Myocyte (in vitro differentiated cells): ENCODE results near the gene POLD2. TPM values are rescaled to one million over a fixed set of nuclear protein-coding genes. Genes with fewer than 3 reads are reported as not detected.
A peak's percentile ranks its signal among the peaks of the same experiment; 100 is the strongest.

Experiments used
- DNase-seq: peaks from one replicate; pipeline ENCODE4 v3.0.0-alpha.2; 2012; ENCODE audit warnings: low read depth
- total RNA-seq: library from RNA; depleted of rRNA; stranded (reverse); fragments of >200 nt; gene quantifications from 2 replicates; pipeline ENCODE4 v1.2.3, GENCODE V29; 2014

POLD2 gene
- total RNA-seq, 1 donor from 2014 or later = 199 TPM

- peak; percentile 94 for DNase-seq
These were observed 8.6 kb downstream of the POLD2 start for GRCh38 chr7:44114586-44115310.

DNA sequence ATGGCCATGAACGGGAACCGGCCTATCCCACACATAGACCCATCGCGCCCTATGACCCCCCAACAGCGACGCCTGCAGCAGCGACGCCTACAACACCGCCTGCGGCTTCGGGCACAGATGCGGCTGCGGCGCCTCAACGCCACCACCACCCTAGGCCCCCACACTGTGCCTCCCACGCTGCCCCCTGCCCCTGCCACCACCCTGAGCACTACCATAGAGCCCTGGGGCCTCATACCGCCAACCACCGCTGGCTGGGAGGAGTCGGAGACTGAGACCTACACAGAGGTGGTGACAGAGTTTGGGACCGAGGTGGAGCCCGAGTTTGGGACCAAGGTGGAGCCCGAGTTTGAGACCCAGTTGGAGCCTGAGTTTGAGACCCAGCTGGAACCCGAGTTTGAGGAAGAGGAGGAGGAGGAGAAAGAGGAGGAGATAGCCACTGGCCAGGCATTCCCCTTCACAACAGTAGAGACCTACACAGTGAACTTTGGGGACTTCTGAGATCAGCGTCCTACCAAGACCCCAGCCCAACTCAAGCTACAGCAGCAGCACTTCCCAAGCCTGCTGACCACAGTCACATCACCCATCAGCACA, 9.5 kb downstream of the POLD2 start:
- no peak for DNase-seq

DNA sequence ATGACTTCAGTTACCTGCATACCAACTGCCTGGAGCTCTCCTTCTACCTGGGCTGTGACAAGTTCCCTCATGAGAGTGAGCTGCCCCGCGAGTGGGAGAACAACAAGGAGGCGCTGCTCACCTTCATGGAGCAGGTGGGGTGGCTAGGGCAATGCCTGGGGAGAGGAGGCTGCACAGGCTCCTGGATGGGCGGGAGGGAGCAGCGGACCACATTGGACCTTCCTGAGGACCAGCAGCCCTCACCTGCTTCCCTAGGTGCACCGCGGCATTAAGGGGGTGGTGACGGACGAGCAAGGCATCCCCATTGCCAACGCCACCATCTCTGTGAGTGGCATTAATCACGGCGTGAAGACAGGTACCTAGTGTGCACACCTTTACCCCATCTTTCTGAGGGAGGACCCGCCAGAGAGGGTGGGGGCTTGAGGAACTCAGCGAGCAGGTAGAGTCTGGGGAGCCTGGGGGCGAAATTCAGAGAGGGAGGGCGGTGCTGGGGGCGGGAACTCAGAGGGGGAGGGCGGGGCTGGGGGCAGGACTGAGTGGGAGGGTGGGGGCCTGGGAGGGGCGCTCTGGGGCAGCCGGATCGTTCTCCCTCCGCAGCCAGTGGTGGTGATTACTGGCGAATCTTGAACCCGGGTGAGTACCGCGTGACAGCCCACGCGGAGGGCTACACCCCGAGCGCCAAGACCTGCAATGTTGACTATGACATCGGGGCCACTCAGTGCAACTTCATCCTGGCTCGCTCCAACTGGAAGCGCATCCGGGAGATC, 10.2 kb downstream of the POLD2 start:
- no peak for DNase-seq

GRCh38 chr7:44112231-44112996, 10.9 kb downstream of the POLD2 start:
- DNase-seq = no peak

DNA sequence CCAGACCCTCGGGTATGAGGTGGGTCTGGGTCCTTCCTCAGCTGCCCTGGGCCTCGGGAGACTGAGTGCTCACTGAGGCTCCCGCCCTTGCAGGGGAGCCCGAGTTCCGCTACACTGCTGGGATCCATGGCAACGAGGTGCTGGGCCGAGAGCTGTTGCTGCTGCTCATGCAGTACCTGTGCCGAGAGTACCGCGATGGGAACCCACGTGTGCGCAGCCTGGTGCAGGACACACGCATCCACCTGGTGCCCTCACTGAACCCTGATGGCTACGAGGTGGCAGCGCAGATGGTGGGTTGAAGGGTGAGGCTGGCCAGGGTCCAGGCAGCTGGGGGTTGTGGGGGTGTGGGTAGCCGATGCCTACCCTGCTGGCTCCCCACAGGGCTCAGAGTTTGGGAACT, 11.6 kb downstream of the POLD2 start:
- no peak for DNase-seq

- no peak for DNase-seq
These were observed 12.4 kb downstream of the POLD2 start for GRCh38 chr7:44110719-44111635.

DNA sequence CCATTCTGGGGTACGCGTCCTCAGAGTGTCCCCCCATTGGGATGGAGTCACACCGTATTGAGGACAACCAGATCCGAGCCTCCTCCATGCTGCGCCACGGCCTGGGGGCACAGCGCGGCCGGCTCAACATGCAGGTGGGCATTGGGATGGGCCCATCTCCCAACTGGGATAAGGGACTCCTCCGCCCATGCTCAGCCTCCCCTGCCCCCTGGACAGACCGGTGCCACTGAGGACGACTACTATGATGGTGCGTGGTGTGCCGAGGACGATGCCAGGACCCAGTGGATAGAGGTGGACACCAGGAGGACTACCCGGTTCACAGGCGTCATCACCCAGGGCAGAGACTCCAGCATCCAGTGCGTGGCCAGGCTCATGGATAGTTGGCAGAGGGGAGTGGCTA, 13.4 kb downstream of the POLD2 start:
- DNase-seq = no peak

- no peak for DNase-seq
These were observed 14.3 kb downstream of the POLD2 start for GRCh38 chr7:44108768-44109750.

- DNase-seq = no peak
These were observed 15.2 kb downstream of the POLD2 start for GRCh38 chr7:44107961-44108767.

DNA sequence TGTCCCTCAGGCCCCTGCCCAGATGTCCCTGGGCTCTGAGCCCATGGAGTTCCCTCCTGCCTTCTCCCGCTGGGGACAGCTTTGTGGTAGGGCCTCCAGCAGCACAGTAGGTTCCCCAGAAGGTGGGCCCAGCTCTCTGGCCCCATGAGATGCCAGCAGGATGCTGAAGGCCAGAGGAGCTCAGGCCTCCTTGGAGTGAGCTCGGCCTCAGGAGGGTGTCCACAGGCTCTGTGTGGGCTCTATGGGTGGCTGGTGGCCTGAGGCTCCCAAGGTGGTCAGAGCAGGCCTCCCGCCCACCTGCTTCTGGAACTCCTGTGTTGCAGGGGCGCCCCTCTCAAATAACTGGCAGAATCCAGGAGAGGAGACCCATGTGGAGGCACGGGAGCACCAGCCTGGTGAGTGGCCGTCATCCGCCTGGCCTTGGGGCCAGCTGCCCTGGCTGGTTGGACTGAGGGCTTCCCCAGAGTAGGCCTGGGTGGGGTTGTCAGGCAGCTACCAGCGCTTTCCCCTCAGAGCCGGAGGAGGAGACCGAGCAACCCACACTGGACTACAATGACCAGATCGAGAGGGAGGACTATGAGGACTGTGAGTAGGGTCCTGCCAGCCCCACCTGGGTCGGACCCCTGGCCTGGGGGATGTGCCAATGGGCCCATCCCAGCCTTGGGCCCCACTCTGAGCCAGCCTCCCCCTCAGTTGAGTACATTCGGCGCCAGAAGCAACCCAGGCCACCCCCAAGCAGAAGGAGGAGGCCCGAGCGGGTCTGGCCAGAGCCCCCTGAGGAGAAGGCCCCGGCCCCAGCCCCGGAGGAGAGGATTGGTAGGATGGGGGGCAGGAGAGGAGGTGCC, 16.0 kb downstream of the POLD2 start:
- no peak for DNase-seq

GRCh38 chr7:44106311-44107065, 16.9 kb downstream of the POLD2 start:
- DNase-seq = no peak

DNA sequence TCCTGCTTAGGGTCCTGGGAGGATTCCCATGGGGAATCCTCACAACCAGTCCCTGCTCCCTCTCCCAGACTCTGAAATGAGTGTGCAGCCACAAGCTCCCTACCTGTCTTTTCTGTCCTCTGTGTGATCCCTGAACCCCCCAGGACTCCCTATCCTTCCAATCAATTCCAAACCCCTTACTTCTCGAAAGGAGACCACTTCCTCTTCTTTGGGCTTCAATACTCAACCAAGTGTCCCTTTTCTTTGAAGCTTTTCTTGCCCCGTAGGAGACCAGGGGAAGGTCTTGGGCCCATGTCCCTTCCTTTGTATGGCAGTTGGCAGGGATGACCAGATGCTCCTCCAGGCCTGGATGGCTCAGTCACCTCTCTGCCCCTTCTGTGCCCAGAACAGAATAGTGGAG, 17.5 kb downstream of the POLD2 start:
- no peak for DNase-seq

DNA sequence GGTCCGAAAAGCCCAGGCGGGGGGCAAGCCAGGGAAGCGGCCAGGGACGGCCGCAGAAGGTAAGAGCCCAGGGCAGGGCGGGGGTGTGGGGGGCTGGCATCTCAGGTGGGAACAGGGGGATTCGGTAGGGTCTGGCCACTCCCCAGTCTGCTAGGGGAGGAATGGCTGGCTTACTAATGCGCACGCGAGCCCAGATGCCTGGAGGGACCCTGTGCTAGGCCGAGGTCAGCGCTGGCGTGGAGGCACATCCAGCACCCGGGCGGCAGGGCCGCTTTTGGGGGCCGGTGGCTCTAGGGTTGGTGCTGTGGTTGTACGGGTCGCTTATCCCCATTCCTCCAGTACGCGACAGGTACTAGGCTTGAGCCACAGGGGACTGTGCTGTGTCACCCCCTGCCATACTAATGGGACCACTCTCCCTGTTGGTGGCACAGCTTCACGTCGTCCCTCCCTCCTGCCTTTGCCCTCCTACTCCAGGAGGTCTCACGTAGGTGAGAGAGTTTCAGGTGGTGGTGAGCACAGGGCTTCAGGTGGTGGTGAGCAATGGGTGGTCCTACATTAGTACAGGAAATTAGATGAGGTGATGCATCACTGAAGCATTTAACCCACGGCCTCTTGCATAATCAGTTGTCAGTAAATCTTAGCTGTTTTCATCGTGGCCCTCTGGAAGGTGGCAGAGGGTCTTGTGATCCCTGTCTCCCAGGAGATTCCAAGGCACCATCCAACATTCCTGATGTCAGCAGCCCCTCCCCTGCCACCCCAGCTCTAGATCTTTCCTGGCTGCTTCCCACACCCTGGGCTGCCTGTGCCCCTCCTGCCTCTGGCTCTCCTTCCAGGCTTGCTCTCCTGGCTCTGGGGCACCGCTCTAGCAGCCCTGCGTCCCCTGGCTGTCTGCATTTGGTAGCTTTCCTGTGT, 18.2 kb downstream of the POLD2 start:
- peak; percentile 45 for DNase-seq

DNA sequence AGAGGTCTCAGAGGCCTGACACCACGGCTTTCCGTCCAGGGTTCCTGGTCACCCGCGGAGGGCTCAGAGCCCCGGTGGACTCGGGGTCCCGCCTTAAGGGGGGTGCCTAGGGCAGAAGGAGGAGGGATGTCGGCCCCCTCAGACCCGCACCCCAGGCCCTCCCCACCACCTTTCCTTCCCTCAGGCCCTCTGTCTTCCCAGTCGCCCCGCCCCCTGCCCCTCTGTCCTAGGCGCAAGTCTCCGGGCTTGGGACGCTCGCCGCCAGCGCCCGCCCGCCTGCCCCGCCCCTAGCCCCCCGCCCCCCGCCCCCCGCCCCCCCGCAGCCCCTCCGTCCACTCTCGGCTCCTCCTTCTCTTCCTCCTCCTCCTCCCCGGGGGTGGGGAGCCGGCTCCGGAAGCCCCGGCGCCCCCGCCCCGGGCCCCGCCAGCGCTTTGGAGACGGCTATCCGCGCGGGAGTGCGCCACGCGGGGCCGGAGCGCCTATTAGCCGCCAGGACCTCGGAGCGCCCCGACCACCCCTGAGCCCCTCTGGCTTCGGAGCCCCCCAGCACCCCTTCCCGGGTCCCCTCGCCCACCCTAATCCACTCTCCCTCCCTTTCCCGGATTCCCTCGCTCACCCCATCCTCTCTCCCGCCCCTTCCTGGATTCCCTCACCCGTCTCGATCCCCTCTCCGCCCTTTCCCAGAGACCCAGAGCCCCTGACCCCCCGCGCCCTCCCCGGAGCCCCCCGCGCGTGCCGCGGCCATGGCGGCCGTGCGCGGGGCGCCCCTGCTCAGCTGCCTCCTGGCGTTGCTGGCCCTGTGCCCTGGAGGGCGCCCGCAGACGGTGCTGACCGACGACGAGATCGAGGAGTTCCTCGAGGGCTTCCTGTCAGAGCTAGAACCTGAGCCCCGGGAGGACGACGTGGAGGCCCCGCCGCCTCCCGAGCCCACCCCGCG, 19.2 kb downstream of the POLD2 start, which contains the start of gene AEBP1:
Gene AEBP1 (plus strand): TSS at position 423 of the 937 bp plus-strand sequence. CDS start 321 bp downstream, at position 744.
- no peak for DNase-seq
